Astrocyte of the cerebellum (primary cell): ENCODE measurements around the gene MPC1.

Experiments used
- DNase-seq: peaks from one replicate; pipeline ENCODE4 v3.0.0-alpha.2; 2011; ENCODE audit warnings: low read depth
- H3K4me3 ChIP-seq: 2 replicates; pipeline ENCODE4 v1.5.1; 2011; ENCODE audit warnings: mild to moderate bottlenecking, low read depth, low read length, moderate library complexity
- in situ Hi-C: cut with HindIII; loops from 2 replicates; pipeline ENCODE4 v1.10.0; 2017; ENCODE audit warnings: low sequenced_read_pairs
- TF ChIP-seq, protein P1 (sequence below): IDR thresholded peaks from 2 replicates; pipeline ENCODE4 v1.5.1; 2012; ENCODE audit warnings: low read length, low read depth, moderate library complexity, mild to moderate bottlenecking; ENCODE audit errors: missing control alignments

The MPC1 gene

DNA sequence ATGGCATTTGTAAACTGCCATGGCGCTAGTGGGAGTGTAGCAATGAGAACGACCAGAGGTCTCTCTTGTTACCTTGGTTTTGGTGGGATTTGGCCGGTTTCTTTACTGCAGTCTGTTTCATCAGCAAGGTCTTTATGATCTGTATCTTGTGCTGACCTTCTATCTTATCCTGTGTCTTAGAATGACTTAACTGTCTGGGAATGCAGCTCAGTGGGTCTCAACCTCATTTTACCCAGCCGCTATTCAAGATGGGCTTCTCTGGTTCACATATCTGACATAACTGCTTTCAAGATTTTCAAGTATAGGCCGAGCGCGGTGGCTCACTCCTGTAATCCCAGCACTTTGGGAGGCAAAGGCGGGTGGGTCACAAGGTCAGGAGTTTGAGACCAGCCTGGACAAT lies 38.5 kb downstream of the MPC1 start:
- in situ Hi-C loops: no loop called here
- DNase-seq: no peak
- no peak overlapping the region for H3K4me3 ChIP-seq
- TF ChIP-seq, protein P1, sequence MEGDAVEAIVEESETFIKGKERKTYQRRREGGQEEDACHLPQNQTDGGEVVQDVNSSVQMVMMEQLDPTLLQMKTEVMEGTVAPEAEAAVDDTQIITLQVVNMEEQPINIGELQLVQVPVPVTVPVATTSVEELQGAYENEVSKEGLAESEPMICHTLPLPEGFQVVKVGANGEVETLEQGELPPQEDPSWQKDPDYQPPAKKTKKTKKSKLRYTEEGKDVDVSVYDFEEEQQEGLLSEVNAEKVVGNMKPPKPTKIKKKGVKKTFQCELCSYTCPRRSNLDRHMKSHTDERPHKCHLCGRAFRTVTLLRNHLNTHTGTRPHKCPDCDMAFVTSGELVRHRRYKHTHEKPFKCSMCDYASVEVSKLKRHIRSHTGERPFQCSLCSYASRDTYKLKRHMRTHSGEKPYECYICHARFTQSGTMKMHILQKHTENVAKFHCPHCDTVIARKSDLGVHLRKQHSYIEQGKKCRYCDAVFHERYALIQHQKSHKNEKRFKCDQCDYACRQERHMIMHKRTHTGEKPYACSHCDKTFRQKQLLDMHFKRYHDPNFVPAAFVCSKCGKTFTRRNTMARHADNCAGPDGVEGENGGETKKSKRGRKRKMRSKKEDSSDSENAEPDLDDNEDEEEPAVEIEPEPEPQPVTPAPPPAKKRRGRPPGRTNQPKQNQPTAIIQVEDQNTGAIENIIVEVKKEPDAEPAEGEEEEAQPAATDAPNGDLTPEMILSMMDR: no peak

DNA sequence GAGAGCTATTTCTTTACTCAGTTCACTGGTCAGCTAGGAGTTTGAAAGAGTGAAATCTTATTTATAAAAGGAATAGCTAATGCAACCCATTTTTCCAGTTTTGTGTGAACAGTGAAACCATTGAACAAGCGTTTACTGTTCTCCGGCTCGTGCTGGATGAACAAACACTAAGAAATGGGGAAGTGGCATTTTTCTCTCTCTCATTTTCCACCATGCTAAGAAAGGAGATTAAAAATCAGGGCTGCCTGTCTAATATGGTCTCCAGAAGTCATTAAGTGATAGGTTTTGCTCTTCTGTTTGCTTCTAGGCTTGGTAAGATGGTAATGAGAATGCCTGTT lies 39.6 kb downstream of the MPC1 start:
- DNase-seq: no peak
- in situ Hi-C loops: no loop called here
- TF ChIP-seq, protein P1: no peak
- H3K4me3 ChIP-seq: peak overlapping the region; percentile 94

DNA sequence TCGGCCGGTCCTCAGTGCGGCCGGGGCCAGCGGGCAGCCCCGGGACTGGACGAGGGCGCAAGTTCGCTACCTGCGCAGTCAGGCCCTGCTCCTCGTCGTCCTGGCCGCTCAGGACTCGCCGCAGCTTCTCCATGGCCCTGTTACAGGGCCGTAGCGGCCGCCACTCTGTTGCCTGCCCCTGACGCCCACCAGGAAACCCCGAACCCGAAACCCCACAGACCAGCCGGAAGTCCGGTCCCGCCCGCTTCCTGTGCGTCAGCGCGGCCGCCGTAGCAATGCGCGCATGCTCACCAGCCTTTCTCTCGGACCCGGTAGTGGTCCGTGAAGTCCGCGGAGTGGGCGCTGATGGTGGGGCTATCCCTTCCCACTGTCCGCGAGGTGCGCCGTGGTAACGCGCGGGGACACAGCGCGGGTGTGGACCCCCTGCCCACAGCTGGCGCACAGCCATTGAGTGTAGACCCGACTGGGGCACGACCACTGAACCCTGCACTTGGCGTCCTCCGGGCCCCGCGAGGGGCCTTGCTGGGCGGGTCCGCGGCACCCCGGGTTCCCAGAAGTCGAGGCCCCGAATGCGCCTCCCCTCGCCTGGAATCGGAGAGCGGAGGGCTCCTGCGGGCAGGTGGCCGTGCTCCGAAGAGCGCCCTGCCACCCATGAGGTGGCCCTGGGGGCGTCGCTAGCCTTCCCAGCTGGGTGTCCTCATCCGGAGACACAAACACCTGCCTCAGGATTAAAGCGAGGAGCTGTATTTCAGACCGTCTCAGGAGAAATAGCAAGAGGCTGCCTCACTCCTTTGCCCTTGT lies 40.2 kb downstream of the MPC1 start, which contains the start of gene SFT2D1:
SFT2D1 (minus strand) TSS at position 197 of the 801 bp plus-strand sequence; CDS start at position 133, 64 bp downstream.
- peak; percentile 35 for DNase-seq
- H3K4me3 ChIP-seq: peak within 1 kb of the TSS; percentile 94
- in situ Hi-C loops: no loop called here
- TF ChIP-seq, protein P1: no peak

DNA sequence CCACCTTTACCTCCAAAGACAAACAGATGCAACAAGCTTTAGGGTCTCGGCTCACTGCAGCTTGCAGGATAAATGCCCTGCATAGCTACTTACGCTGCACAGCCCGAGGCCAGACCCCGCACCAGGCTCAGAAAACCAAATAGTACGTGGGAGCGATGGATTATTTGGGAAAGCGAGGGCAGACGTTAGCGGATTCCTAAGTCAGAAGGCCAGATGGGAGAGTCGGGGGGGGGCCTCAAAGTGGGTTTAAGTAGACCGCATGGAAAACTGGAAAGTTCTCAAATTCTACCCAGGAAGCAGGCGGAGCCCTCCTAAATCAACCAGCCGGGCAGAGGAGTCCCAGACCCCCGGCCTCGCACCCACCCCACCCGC lies 40.8 kb downstream of the MPC1 start:
- in situ Hi-C loops: no loop called here
- no peak for DNase-seq
- TF ChIP-seq, protein P1: no peak
- H3K4me3 ChIP-seq: peak overlapping the region; percentile 94

DNA sequence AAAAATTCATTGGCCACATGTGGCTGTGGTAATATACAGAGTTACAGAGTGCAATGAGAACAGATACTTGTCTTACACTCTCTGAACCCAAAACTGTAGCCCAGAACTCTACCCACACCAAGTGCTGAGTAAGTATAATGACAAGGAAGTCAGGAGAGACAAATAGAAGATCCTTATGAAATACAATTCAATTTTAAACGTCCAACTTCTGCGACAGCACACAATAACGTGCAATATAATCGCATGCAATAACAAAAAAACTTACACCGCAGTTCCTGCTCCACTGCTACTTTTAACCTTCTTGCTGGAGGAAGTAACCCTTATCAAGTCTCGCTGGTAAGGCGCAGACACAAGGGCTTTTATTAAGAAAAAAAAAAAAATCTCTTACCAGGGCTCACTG lies 41.3 kb downstream of the MPC1 start:
- in situ Hi-C loops: no loop called here
- peak overlapping the region; percentile 94 for H3K4me3 ChIP-seq
- TF ChIP-seq, protein P1: no peak
- no peak for DNase-seq

DNA sequence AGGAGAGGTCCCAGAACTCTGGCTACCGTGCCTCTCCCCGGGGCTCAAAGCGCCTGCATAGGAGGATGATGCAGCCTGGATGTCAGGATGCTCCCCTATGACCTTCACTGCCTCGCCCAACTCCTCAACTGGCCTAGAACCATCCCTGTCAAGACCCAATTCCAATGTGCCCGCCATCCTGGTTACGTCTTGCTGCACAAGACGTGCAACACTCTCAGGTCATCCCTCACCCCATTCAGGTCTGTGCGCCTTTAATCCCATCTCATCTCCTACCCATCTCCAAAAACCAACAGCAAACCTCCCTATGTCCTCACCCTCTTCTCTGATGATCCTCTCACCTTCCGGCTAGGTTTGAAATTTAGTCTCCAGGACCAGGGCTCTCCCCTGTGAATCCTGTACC lies 43.9 kb downstream of the MPC1 start:
- no peak for DNase-seq
- no peak overlapping the region for H3K4me3 ChIP-seq
- in situ Hi-C loops: no loop called here
- TF ChIP-seq, protein P1: no peak
